NB4 (cell line): ENCODE measurements around the gene GMPR.
A peak's percentile ranks its signal among the peaks of the same experiment; 100 is the strongest.

Source experiments
- DNase-seq: peaks from one replicate; pipeline ENCODE4 v3.0.0; 2010; ENCODE audit warnings: low read depth
- H3K4me3 ChIP-seq: one replicate; pipeline ENCODE4 v1.5.1; 2011; ENCODE audit warnings: mild to moderate bottlenecking, low read depth, low read length, moderate library complexity
- CTCF ChIP-seq: IDR thresholded peaks from one replicate; pipeline ENCODE4 v1.5.1; 2012; ENCODE audit warnings: low read depth, low read length
- MAX ChIP-seq: IDR thresholded peaks from 2 replicates; pipeline ENCODE4 v1.6.1; 2011; ENCODE audit warnings: low read depth, low read length
- MYC ChIP-seq: IDR thresholded peaks from 2 replicates; pipeline ENCODE4 v1.6.1; 2011; ENCODE audit warnings: low read depth, low read length
- POLR2A ChIP-seq: IDR thresholded peaks from 2 replicates; pipeline ENCODE4 v1.6.1; 2011; ENCODE audit warnings: mild to moderate bottlenecking; ENCODE audit not compliant: insufficient read length; ENCODE audit errors: extremely low read depth

GMPR gene

GRCh38 chr6:16326531-16326930 is 88.1 kb downstream of the GMPR start:
- no peak overlapping the region for H3K4me3 ChIP-seq
- no peak for DNase-seq
- no peak for TF ChIP-seq MAX
- TF ChIP-seq CTCF = no peak
- TF ChIP-seq MYC = no peak
- TF ChIP-seq POLR2A = no peak

GRCh38 chr6:16326971-16327776 is 88.8 kb downstream of the GMPR start:
- TF ChIP-seq POLR2A = no peak
- TF ChIP-seq CTCF = no peak
- TF ChIP-seq MAX = no peak
- TF ChIP-seq MYC = no peak
- DNase-seq = no peak
- no peak overlapping the region for H3K4me3 ChIP-seq

GRCh38 chr6:16327777-16328325 is 89.5 kb downstream of the GMPR start:
- TF ChIP-seq MYC (no peak), POLR2A (no peak), CTCF (no peak), MAX (no peak)
- DNase-seq = no peak
- H3K4me3 ChIP-seq = no peak overlapping the region

GRCh38 chr6:16329233-16329632 is 90.8 kb downstream of the GMPR start:
- H3K4me3 ChIP-seq = no peak overlapping the region
- TF ChIP-seq POLR2A (no peak), MYC (no peak), CTCF (no peak), MAX (no peak)
- DNase-seq = no peak

GRCh38 chr6:16331384-16332174 is 93.2 kb downstream of the GMPR start:
- no peak for TF ChIP-seq MAX
- TF ChIP-seq CTCF = peak; percentile 97
- peak; percentile 81 for DNase-seq
- no peak overlapping the region for H3K4me3 ChIP-seq
